HG03354 (cell line): Measurements from ENCODE around the gene PARP16.

Source experiments
- ATAC-seq: cut with Tn5 transposase; IDR thresholded peaks from one replicate; pipeline ENCODE4 v1.9.1; 2021; ENCODE audit warnings: mild to moderate bottlenecking; ENCODE audit not compliant: unreplicated experiment, poor library complexity, severe bottlenecking

The PARP16 gene, protein sequence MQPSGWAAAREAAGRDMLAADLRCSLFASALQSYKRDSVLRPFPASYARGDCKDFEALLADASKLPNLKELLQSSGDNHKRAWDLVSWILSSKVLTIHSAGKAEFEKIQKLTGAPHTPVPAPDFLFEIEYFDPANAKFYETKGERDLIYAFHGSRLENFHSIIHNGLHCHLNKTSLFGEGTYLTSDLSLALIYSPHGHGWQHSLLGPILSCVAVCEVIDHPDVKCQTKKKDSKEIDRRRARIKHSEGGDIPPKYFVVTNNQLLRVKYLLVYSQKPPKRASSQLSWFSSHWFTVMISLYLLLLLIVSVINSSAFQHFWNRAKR

DNA sequence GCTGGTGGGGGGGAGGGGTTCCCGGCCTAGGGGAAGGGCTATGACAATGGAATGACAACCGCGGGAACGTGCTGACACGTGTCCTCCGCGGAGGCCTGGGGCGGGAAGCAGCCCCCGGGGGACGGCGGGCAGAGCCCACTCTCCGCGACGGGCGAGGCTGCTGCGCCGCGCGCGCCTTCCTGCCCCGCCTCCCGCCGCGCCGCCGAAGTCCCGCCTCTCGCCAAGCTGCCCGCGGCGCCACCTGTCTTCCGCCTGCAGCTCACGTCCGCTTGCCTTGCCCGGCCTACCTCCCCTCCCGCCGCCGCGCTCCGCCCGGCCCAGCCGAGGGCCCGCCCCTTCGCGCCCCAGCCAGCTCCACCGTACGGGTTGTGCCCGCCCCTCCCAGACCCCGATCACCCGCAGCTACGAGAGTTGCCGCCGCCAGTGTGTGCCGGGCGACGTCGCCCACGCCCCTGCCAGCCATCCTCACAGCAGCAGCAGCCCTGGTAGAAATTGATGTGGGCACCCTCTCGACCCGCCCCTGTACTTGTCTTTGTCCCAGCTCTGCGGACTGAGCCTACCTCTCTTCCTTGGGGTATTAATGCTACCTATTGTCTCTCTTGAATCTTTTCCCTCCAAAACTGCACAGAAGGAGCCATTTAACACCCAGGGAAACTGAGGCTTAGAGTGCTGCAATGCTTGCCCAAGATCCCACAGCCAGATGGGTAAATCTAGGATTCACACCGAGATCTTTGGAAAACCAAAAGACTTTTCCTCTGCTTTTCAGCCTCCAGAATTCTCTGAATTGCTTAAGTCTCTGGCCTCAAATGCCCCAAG lies at the start of gene PARP16:
TSS of gene PARP16 (minus strand) at position 180 of the 816 bp plus-strand sequence. CDS start 457 bp downstream, outside the sequence.
- peak; percentile 94 for ATAC-seq

DNA sequence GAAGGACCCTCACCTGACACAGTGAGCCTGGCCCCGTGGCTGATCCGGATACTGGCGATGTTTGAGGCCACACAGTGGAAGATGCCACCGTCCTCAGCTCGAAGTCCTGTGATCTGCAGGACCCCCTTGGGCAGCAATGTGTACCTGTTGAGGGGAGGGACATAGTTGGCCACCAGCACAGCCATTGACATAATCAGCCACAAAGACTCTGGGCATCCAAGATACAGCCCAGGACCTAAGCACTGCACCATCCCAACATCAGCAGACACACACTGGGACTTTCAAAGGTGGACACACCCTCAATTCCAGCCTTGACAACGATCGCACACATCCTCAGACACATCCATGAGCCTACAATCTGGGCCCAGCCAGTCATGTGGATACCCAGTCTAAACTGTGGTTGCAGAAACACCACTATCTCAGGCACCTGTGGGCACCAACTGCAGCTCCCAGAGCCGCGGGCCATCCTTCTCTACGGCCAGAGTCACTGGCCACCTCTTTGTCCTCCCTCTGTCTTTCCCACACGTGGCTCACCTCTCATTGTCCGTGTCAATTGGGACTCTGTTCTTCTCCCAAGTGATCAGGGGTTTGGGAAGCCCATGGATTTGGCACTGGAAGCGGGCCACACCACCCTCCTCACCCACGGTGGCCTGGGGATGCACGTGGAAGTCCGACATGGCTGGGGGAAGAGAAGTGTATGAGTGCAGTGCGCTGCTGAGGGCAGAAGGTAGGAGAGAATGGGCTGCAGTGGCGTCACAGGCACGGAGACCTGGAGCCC lies 48.8 kb upstream of the PARP16 start:
- ATAC-seq = no peak

DNA sequence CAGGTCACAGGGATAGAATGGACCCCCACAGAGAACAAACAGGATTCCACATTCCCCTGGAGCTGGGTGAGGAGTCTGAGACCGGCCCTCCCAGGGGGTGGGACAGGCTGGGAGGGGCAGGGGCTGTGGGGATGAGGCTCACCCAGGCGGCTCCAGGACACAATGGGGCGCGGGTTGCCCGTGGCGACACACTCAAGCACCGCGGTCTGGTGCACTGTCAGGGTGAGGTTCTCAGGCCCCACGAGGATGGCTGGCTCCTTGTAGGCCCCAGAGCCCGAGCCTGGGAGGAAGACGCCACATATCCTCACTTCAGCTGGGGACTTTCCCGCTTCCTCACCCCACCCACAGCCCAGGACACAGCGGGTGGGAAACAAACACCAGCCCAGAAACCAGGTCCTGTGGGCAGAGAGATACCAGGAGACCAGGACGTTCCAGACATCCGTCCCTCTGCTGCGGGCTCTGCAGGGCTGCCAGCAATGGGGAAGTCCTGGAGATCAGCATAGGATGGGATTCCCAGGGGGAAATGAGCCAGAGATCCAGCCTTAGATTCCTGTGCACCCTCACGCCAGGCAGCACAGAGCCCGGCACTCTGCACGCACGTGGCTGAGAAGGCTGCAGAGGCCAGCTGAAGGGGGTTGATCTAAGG lies 48.0 kb upstream of the PARP16 start:
- ATAC-seq = no peak

DNA sequence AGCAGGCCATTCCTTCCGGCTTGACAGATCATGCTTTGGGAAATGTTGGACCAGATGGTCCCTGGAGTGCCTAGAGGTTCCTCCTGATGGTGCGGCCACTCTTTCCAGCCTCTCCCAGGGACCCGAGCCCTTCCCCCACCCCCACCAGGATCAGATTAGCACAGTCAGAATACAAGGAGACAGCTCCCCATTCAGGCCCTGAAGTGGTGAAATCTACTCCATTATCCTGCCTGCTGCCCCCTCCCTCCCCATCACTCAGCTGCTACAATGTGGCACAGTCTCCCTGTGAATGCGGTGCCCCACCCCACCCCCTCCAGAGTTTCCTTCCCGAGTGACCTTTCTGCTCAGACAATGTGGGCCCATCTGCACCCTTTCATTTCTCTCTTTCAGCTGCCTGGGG lies 47.2 kb upstream of the PARP16 start:
- no peak for ATAC-seq

GRCh38 chr15:65333148-65333820 lies 46.6 kb upstream of the PARP16 start:
- ATAC-seq = no peak

GRCh38 chr15:65332391-65333147 lies 45.9 kb upstream of the PARP16 start:
- no peak for ATAC-seq

- no peak for ATAC-seq
Observed at GRCh38 chr15:65331811-65332210, 45.1 kb upstream of the PARP16 start.

DNA sequence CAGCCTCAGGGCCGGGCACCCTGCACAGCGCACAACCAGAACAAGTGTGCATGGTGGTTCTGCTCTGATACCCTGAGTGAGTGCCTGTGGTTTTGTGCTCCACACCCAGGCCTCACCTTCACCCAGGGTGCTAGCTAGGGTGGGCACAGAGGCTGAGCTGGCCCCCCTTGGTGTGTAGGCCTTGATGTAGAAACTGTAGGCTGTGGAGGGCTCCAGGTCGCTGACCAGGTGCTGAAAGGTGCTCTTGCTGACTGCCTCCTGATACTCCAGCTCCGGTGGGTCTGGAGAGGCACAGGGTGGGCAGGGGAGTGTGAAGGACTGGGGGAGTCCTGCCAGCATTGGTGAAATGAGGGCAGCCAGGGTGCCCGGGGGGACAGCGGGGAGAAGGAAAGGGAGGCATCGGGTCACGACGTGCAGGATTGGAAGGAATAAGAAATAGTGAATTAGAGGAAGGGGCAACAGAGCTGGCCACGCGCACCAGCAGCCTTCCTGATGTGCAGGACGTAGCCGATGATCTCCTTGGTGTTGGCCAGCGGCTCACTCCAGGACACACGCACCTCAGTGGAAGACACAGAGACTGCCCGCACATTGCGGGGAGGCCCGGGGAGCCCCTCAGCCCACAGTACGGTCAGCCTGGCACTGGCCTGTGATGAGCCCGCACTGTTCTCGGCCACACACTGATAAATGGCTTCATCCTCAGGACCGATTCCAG lies 44.4 kb upstream of the PARP16 start:
- ATAC-seq = no peak

GRCh38 chr15:65329984-65330735 lies 43.5 kb upstream of the PARP16 start:
- no peak for ATAC-seq

GRCh38 chr15:65329288-65329983 lies 42.8 kb upstream of the PARP16 start:
- ATAC-seq = no peak

GRCh38 chr15:65328506-65329287 lies 42.0 kb upstream of the PARP16 start:
- ATAC-seq = no peak

DNA sequence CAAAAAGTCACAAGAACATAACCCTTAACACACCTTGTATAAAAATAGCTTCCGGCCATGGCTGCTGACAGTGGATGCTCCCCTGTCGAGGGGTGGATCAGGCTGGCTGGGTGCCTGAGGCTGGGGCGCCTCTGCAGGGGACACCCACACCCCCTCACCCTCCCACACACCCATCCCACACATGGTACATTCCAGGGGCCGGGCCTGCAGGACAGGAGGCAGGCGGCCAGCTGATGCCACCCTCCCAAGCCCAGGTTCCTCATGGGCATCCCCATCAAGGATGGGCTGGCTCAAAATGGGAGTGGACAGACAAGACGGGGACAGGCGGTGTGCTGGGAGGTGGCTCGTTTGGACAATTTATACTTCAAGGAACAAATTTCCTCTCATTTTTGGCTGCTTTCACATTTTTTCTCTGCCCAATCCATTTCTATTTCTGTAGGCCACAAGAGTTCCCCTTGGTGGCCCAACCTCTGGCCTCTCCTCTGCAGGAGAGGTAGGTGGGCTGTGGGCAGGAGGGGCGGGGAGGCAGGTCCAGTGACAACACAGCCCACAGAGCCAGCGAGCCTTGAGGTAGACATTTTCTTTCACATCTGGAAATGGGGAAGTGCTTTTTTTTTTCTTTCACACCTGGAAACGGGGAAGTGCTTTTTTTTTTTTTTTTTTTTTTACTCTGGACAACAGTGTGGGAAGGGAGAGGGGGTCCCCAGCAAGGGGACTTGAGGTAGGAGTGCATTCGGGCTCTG lies 41.1 kb upstream of the PARP16 start:
- ATAC-seq = no peak

DNA sequence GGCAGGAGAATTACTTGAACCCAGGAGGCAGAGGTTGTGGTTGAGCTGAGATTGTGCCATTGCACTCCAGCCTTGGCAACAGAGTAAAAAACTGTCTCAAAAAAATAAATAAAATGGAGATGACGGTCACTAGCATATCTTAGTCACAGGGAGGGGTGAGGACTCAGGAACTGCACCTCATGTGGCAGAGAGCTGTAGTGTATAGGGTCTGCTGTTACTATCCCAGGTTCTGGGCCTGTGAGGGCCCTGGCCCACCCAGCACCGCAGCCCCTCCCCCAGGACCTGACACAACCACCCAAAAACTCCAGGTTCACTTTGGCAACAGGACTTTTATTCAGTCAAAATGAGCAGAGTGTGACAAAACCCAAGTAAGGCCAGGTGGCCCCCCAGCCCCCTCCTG lies 40.1 kb upstream of the PARP16 start:
- ATAC-seq = no peak

GRCh38 chr15:65326117-65326526 lies 39.4 kb upstream of the PARP16 start:
- ATAC-seq = no peak

DNA sequence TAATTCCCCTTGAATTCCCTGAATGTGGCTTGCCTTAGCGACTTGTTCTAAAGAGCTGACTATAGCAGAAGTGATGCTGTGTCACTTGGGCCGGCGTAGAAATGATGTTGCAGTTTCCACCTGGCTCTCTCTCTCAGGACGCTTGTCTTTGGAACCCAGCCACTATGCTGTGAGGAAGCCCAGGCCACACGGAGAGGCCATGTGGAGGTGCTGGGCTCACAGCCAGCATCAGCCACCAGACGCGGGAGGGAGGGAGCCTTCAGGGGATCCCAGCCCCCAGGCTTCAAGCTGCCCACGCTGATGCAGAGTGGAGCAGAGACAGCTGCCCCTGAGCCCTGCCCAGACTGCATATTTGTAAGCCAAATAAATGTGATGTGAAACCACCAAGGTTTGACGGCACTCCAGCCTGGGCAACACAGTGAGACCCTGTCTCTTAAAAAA lies 36.4 kb upstream of the PARP16 start:
- ATAC-seq = no peak
